GM18861 (cell line): Measurements from ENCODE around the gene CPXM1.
"Not testable (repeated sequence)": the region's sequence is repeated elsewhere in the genome, so short reads cannot be mapped to it uniquely, and the experiment has no call there.

Source experiments
- ATAC-seq: cut with Tn5 transposase; IDR thresholded peaks from one replicate; pipeline ENCODE4 v1.9.1; 2021; ENCODE audit not compliant: unreplicated experiment

CPXM1 gene

GRCh38 chr20:2800521-2801285 lies at the start of gene CPXM1:
TSS of gene CPXM1 (minus strand) at chr20:2800627. CDS start at chr20:2800572, 55 bp downstream.
- peak; percentile 51 for ATAC-seq

DNA sequence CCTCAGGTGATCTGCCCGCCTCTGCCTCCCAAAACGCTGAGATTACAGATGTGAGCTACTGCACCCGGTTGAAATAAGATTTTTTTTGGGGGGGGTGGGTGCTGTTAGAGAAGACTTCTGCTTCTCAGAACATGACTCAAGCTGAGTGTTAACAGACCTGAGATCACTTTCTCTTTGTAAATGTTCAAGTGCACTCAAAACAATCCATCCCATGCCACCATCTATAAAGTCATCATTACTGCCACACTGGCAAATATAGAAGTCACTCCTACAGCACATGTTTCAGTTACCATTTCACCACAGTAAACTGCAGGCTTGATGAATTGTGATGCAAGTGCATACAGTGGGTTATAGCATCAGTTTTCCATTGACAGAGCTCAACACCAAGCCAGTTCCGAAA lies 49.1 kb upstream of the CPXM1 start:
- ATAC-seq: no peak

DNA sequence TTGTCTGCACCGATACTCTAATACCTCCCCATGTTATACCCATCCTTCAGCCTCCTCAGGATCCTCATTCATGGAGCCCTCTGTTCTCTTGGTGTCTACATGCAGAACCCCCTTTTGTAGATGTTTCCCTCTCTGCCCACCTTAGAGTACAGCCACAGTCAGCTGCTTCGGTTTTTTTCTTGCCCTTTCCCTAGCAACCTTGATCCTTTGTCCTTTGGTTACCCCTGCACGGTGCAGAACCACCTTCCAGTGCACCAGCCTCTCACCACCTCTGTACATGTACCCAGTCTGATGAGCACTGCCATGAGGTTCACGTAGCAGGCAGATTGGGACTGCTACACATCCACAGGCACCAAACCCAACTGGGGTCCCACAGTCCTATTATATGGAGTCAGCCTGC lies 47.4 kb upstream of the CPXM1 start:
- ATAC-seq: no peak

GRCh38 chr20:2846698-2847097 lies 46.3 kb upstream of the CPXM1 start:
- ATAC-seq: no peak

DNA sequence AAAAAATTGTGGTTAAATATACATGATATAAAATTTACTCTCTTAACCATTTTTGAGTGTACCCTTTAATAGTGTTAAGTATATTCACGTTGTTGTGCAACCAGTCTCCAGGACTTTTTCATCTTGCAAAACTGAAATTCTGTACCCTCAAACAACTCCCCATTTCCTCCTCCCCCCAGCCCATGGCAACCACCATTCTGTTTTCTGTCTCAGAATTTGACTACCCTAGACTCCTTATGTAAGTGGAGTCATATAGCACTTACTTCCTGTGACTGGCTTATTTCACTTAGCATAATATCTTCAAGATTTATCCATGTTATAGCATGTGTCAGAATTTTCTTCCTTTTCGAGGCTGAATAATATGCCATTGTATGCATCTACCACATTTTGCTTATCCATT lies 45.2 kb upstream of the CPXM1 start:
- ATAC-seq: no peak

DNA sequence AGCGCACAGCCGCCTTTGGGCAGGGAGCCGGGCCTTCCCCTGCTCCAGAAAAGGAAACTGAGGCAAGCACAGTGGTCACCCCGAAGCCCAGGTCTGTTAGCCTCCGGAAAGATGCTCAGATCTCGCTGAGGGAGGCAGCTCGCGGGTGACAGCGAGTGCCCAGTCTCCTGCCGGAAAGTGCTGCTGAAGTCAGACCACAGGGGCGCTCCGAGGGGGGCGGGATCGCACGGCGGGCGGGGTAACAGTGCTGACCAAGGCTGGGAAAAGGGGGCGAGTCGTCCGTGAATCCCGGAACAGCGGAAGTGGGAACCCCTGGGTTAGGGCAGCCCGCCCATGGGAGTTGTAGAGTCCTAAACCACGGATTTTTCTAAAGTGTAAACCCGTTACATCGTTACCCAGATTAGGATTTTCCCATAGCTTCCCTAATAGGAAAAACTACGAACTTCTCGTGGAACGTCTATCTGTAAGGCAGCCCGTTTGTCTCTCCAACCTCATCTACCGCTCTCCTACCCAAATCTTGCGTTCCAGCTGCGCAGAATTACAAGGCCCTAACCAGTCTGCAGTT lies 40.6 kb upstream of the CPXM1 start:
- peak; percentile 20 for ATAC-seq

- ATAC-seq: peak; percentile 93
Measured at GRCh38 chr20:2840138-2840966, 39.9 kb upstream of the CPXM1 start, which contains the start of the genes PCED1A and VPS16. TSS of gene PCED1A (minus strand) at chr20:2840655. CDS start at chr20:2839912, 743 bp downstream. TSS of gene VPS16 (plus strand) at chr20:2840745. CDS start at chr20:2840775, 30 bp downstream.

DNA sequence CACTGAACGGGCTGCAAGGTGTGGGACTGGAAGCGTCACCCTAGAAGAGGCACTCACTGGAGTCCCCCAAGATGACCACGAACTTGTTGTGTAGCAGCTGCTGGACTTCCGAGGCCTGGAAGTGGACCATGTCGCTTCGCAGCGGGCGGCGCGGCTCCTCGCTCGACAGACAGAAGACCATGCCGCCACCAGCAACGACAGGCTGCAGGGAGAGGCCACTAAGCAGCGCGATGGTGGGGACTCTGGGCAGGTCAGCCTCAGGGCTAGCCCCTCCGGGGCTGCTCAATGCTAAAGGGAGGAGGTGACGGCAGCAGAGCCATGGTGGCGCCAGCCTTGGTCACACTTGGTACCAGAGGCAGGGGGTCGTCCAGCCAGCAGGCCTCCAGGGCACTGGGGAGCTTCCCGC lies 39.3 kb upstream of the CPXM1 start:
- ATAC-seq: no peak

DNA sequence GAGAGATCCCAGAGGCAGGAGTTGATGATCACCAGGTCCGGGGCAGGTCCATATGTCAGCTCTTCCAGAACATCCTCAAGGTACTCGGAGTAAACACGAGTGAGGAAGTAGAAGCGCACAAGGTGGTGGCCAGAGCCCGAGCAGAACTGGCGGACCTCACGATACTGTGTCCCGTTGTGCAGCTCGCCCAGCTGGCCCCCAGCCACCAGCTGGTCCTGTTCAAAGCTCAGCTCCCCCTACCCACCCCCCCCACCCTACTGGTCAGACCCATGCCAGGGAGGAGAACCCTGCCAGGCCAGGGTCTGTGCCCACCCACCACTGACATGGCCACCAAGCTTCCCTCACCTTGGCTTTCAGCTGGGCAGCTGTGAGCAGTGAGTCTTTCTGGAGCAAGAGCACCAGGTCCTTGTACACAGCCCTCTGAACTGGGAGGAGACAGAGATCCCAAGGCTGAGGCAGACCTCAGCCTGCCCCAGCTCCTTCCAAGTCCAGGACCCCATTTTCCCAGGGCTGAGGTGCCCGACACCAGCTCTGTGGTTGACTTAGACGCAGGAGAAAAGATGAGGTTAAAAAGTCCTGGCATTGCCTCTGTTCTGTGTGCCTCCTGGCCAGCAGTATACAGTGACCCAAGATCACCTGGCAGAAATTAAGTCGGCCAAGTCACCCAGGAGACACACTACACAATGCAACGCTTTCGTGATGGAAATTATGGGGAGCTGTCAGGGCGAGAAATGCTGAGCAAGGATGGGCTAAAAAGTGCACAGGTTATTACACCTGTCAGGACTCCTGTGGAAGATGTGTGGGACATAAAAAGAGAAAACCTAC lies 38.6 kb upstream of the CPXM1 start:
- ATAC-seq: no peak

DNA sequence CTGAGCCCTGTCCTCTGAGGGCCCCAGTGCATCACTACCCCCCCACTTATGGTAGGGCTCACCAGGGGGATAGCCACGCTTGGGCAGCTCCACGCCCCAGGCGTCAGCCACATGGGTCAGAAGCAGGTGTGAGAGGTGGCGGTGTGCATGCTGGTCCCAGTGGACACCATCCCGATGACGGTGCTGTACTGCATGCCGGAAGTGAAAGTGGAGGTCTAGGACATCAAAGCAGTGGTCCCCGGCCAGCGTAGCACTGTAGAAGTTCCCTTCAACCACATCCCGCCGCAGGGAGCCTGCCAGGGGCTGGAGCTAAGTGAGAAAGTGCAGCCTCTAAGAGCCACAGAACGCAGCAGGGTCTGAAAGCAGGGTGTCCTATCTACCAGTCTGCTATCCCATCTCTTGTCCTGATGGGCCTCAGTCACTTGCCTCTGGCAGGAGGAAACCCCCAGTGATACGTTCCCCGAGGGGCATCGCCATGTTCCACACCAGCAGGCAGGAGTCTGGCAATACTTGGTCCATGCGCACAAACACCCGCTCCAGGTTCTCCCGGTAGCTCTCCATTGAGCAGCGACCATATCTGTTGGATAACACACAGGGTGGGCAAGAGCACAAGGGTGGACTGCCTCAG lies 37.9 kb upstream of the CPXM1 start:
- no peak for ATAC-seq

GRCh38 chr20:2837221-2837960 lies 37.0 kb upstream of the CPXM1 start:
- ATAC-seq: no peak

- ATAC-seq: no peak
Measured at GRCh38 chr20:2836035-2836434, 35.6 kb upstream of the CPXM1 start.

DNA sequence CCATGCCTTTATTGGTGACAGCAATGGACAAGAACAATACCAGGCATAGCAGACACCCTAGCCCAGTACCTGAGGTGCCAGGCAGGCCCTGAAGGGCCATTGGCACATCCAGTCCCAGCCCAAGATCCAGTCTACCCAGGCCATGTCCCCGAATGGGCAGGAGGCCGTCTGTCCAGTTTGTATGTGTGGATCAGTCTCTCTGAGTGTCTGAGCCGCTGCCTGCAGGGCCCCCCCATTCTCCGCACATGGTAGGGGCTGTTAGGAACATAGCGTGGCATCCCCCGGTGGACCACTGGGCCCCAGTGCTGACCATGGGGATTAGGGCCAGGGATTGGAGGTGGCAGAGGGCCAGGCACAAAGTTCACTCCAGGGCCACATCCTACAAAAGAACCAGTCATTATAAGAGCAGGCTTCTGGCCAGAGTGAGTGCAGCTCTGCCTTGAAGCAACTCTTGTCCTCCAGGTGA lies 34.9 kb upstream of the CPXM1 start:
- no peak for ATAC-seq

GRCh38 chr20:2834401-2835110 lies 34.1 kb upstream of the CPXM1 start:
- ATAC-seq: no peak

DNA sequence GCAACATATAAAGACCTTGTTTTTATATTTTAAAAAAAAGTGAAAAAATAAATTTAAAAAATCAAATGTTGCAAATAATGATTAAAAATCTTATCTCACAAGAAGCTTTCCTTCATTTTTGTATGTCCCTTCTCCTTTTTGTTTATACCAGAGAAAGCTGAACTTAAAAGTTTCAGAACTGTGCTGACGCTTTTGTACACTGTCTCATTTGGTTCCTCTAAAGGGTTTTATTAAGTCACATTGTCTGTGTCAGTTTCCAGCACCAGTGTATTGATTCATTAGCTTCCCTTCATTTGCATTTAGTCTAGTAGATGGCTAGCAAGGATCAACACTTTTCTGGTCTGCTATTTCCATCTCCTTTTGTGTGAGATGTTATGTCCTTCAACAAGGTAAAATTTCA lies 33.3 kb upstream of the CPXM1 start:
- ATAC-seq: no peak

DNA sequence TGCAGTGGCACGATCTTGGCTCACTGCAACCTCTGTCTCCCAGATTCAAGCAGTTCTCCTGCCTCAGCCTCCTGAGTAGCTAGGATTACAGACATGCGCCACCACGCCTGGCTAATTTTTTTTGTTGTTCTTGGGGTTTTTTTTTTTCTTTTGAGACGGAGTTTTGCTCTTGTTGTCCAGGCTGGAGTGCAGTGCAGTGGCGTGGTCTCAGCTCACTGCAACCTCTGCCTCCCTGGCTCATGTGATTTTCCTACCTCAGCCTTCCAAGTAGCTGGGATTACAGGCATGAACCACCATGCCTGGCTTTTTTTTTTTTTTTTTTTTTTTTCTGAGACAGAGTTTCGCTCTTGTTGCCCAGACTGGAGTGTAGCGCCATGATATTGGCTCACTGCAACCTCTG lies 30.8 kb upstream of the CPXM1 start:
- ATAC-seq: not testable (repeated sequence)

GRCh38 chr20:2829376-2829775 lies 28.9 kb upstream of the CPXM1 start:
- no peak for ATAC-seq

DNA sequence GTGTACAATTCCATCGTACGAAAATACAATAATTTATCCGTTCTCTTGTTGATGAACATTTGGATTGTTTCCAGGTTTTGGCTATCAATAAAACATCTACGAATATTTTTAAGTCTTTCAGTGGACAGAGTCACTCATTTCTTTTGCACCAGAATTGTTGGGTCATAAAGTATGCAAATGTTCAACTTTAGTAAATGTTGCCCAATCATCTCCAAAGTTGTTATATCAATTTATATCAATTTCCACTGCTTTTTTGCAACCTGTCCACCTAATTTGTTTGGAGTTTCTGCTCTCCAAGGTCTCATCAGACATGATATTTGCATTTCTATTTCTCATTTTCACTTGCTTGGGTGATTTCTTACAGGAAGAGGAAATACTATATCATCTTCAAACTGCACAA lies 26.2 kb upstream of the CPXM1 start:
- no peak for ATAC-seq

GRCh38 chr20:2825761-2826160 lies 25.3 kb upstream of the CPXM1 start:
- ATAC-seq: no peak
